Lower lobe of right lung (tissue), 2 donors: ENCODE measurements around the gene XPNPEP1. TPM values are rescaled to one million over a fixed set of nuclear protein-coding genes. Genes with fewer than 3 reads are reported as not detected.

Experiments used
- ATAC-seq, 2 donors: fragments of 200-7000 bp; cut with Tn5 transposase; one replicate each; pipeline ENCODE4 v1.9.1; 2020 to 2022; ENCODE audit warnings: mild to moderate bottlenecking in 2 of 2, moderate library complexity in 2 of 2
- DNase-seq: peaks from one replicate; pipeline ENCODE4 v3.0.0-alpha.2; 2020
- H3K27ac ChIP-seq: fragments of 200-600 bp; one replicate; pipeline ENCODE4 v1.8.0; 2022
- H3K27me3 ChIP-seq: fragments of 200-600 bp; one replicate; pipeline ENCODE4 v1.8.0; 2022; ENCODE audit warnings: low read depth
- H3K36me3 ChIP-seq: fragments of 200-600 bp; one replicate; pipeline ENCODE4 v1.8.0; 2022; ENCODE audit warnings: mild to moderate bottlenecking
- H3K4me1 ChIP-seq: fragments of 200-600 bp; one replicate; pipeline ENCODE4 v1.8.0; 2022
- H3K4me3 ChIP-seq: fragments of 200-600 bp; one replicate; pipeline ENCODE4 v1.8.0; 2022; ENCODE audit warnings: mild to moderate bottlenecking
- H3K9me3 ChIP-seq: fragments of 200-600 bp; one replicate; pipeline ENCODE4 v1.8.0; 2022
- CTCF ChIP-seq: fragments of 200-600 bp; IDR thresholded peaks from one replicate; pipeline ENCODE4 v1.8.0; 2022; ENCODE audit warnings: antibody characterized with exemption, mild to moderate bottlenecking
- intact Hi-C: fragments of 100-400 bp; cut with DNase I; formaldehyde crosslinking; loops from one replicate; pipeline ENCODE4 v1.11.0; 2022
- total RNA-seq: library from RNA; stranded (reverse); fragmentation: NEBNext Ultra II Directional; extraction: Animal tissue kit (Norgen Biotek cat#: 25700); gene quantifications from one replicate; pipeline ENCODE4 v1.2.1, GENCODE V29; 2021
- donor health status: DM: no; HTN: yes; CAD: no; lungs with severe emphysema.

The XPNPEP1 gene
- total RNA-seq, 1 donor from 2014 or later = 52.1 TPM

GRCh38 chr10:109862041-109862440, 61.3 kb downstream of the XPNPEP1 start:
- no peak for DNase-seq
- intact Hi-C loops = no loop called here
- Histone ChIP-seq H3K4me3 (no peak overlapping the region), H3K27ac (no peak overlapping the region), H3K36me3 (peaks cover 37% of the 10 kb centered on the region), H3K9me3 (no peaks in the 10 kb centered on the region), H3K27me3 (no peaks in the 10 kb centered on the region), H3K4me1 (no peaks in the 10 kb centered on the region)
- no peak for TF ChIP-seq CTCF
- no peak for ATAC-seq

GRCh38 chr10:109861081-109861480, 62.2 kb downstream of the XPNPEP1 start:
- Histone ChIP-seq H3K4me1 (no peaks in the 10 kb centered on the region), H3K4me3 (no peak overlapping the region), H3K9me3 (no peaks in the 10 kb centered on the region), H3K36me3 (peaks cover 28% of the 10 kb centered on the region), H3K27ac (no peak overlapping the region), H3K27me3 (no peaks in the 10 kb centered on the region)
- intact Hi-C loops = no loop called here
- ATAC-seq = no peak
- DNase-seq = no peak
- TF ChIP-seq CTCF = no peak

GRCh38 chr10:109859221-109859620, 64.1 kb downstream of the XPNPEP1 start:
- Histone ChIP-seq H3K9me3 (no peaks in the 10 kb centered on the region), H3K36me3 (peaks cover 10% of the 10 kb centered on the region)
- ATAC-seq = no peak

GRCh38 chr10:109855746-109856145, 67.6 kb downstream of the XPNPEP1 start:
- peaks cover 10% of the 10 kb centered on the region for H3K4me1 ChIP-seq
- ATAC-seq (no peak), DNase-seq (no peak)
- H3K27ac ChIP-seq = no peak overlapping the region
- H3K4me3 ChIP-seq = no peak overlapping the region
- intact Hi-C loops = no loop called here
- no peaks in the 10 kb centered on the region for H3K36me3 ChIP-seq
- no peak for TF ChIP-seq CTCF
- H3K9me3 ChIP-seq = no peaks in the 10 kb centered on the region
- H3K27me3 ChIP-seq = no peaks in the 10 kb centered on the region

More at GRCh38 chr10:109859221-109859620, 64.1 kb downstream of the XPNPEP1 start:
- no peak for TF ChIP-seq CTCF
- no peak for DNase-seq
- Histone ChIP-seq H3K4me1 (no peaks in the 10 kb centered on the region), H3K27ac (no peak overlapping the region), H3K27me3 (no peaks in the 10 kb centered on the region), H3K4me3 (no peak overlapping the region)
- intact Hi-C loops = no loop called here

- Histone ChIP-seq H3K9me3 (no peaks in the 10 kb centered on the region), H3K27ac (no peak overlapping the region), H3K27me3 (no peaks in the 10 kb centered on the region), H3K4me1 (peaks cover 10% of the 10 kb centered on the region), H3K4me3 (no peak overlapping the region), H3K36me3 (no peaks in the 10 kb centered on the region)
- DNase-seq = no peak
- ATAC-seq = no peak
- no peak for TF ChIP-seq CTCF
- intact Hi-C loops = no loop called here
Observed at GRCh38 chr10:109853921-109854320, 69.4 kb downstream of the XPNPEP1 start.
